Large intestine (tissue), 3 donors: Measurements from ENCODE around the gene SNX12. TPM values are rescaled to one million over a fixed set of nuclear protein-coding genes. Genes with fewer than 3 reads are reported as not detected.

Experiments used
- DNase-seq, 2 donors: peaks; one replicate each; pipeline versions ENCODE4 v3.0.0 to v3.0.0-alpha.2; 2013
- H3K27ac ChIP-seq: one replicate; pipeline ENCODE4 v1.5.1; 2013; ENCODE audit warnings: low read length
- H3K27me3 ChIP-seq: 2 replicates; pipeline ENCODE4 v1.6.1; 2013; ENCODE audit warnings: low read length; ENCODE audit not compliant: control insufficient read depth, insufficient read depth
- H3K36me3 ChIP-seq: 2 replicates; pipeline ENCODE4 v1.6.1; 2013; ENCODE audit warnings: low read length; ENCODE audit not compliant: control insufficient read depth, insufficient read depth
- H3K4me1 ChIP-seq: one replicate; pipeline ENCODE4 v1.6.1; 2013; ENCODE audit warnings: low read length; ENCODE audit not compliant: control insufficient read depth, insufficient read depth
- H3K4me3 ChIP-seq: one replicate; pipeline ENCODE4 v1.5.1; 2013; ENCODE audit warnings: low read length
- H3K9me3 ChIP-seq: one replicate; pipeline ENCODE4 v1.6.1; 2013; ENCODE audit warnings: mild to moderate bottlenecking, low read depth, low read length, moderate library complexity; ENCODE audit not compliant: control insufficient read depth
- WGBS: methylation state at CpG from one replicate; pipeline ENCODE4 v1.1.5; 2013; ENCODE audit warnings: low lambda C conversion rate; ENCODE audit not compliant: insufficient coverage; 5-methylcytosine and 5-hydroxymethylcytosine counted together
- polyA plus RNA-seq: library from polyadenylated mRNA; unstranded; fragments of 120-200 nt; gene quantifications from one replicate; pipeline ENCODE4 v1.2.1, GENCODE V29; 2013

The SNX12 gene
- polyA plus RNA-seq, 1 donor, result 52.9 TPM

- no peak for DNase-seq
- Histone ChIP-seq H3K4me1 (peaks cover 48% of the 10 kb centered on the region), H3K27me3 (no peaks in the 10 kb centered on the region), H3K9me3 (no peaks in the 10 kb centered on the region), H3K4me3 (no peak overlapping the region), H3K27ac (no peak overlapping the region), H3K36me3 (no peaks in the 10 kb centered on the region)
- WGBS, result no CpG with 5 or more reads among the region's 3 CpGs
Observed at GRCh38 chrX:71105628-71106027, 37.5 kb upstream of the SNX12 start.

GRCh38 chrX:71103110-71103983, 35.2 kb upstream of the SNX12 start:
- Histone ChIP-seq H3K36me3 (no peaks in the 10 kb centered on the region), H3K27ac (peak overlapping the region; percentile 88), H3K27me3 (no peaks in the 10 kb centered on the region), H3K4me3 (no peak overlapping the region), H3K4me1 (peaks cover 43% of the 10 kb centered on the region), H3K9me3 (no peaks in the 10 kb centered on the region)
- DNase-seq, result peak in 1 of 2 donors; percentile 77
- WGBS, result no CpG with 5 or more reads among the region's 10 CpGs

- no peak overlapping the region for H3K4me3 ChIP-seq
- no peaks in the 10 kb centered on the region for H3K27me3 ChIP-seq
- WGBS, result no CpG with 5 or more reads among the region's 3 CpGs
- H3K27ac ChIP-seq, result peak overlapping the region; percentile 88
- no peaks in the 10 kb centered on the region for H3K9me3 ChIP-seq
- DNase-seq, result no peak
- H3K36me3 ChIP-seq, result no peaks in the 10 kb centered on the region
- peaks cover 44% of the 10 kb centered on the region for H3K4me1 ChIP-seq
Observed at GRCh38 chrX:71102292-71102691, 34.2 kb upstream of the SNX12 start.

GRCh38 chrX:71100581-71101505, 32.7 kb upstream of the SNX12 start:
- Histone ChIP-seq H3K4me3 (no peak overlapping the region), H3K27me3 (no peaks in the 10 kb centered on the region), H3K4me1 (peaks cover 44% of the 10 kb centered on the region), H3K27ac (no peak overlapping the region), H3K36me3 (no peaks in the 10 kb centered on the region), H3K9me3 (no peaks in the 10 kb centered on the region)
- DNase-seq, result no peak
- no CpG with 5 or more reads among the region's 31 CpGs for WGBS

GRCh38 chrX:71099736-71100135, 31.6 kb upstream of the SNX12 start:
- Histone ChIP-seq H3K36me3 (no peaks in the 10 kb centered on the region), H3K27me3 (no peaks in the 10 kb centered on the region), H3K9me3 (no peaks in the 10 kb centered on the region), H3K4me3 (no peak overlapping the region), H3K4me1 (peaks cover 39% of the 10 kb centered on the region), H3K27ac (no peak overlapping the region)
- no CpG with 5 or more reads among the region's 4 CpGs for WGBS
- DNase-seq, result no peak

- Histone ChIP-seq H3K36me3 (no peaks in the 10 kb centered on the region), H3K9me3 (no peaks in the 10 kb centered on the region), H3K27me3 (no peaks in the 10 kb centered on the region), H3K4me1 (peaks cover 32% of the 10 kb centered on the region), H3K4me3 (no peak overlapping the region), H3K27ac (no peak overlapping the region)
- no peak for DNase-seq
- WGBS, result no CpG with 5 or more reads among the region's 5 CpGs
Observed at GRCh38 chrX:71098951-71099506, 30.9 kb upstream of the SNX12 start.

GRCh38 chrX:71098302-71098701, 30.2 kb upstream of the SNX12 start:
- Histone ChIP-seq H3K27ac (no peak overlapping the region), H3K4me3 (no peak overlapping the region), H3K36me3 (no peaks in the 10 kb centered on the region), H3K9me3 (no peaks in the 10 kb centered on the region), H3K27me3 (no peaks in the 10 kb centered on the region), H3K4me1 (peaks cover 26% of the 10 kb centered on the region)
- WGBS, result no CpG with 5 or more reads among the region's 2 CpGs
- DNase-seq, result no peak

GRCh38 chrX:71096760-71097032, 28.6 kb upstream of the SNX12 start:
- H3K4me3 ChIP-seq, result peak overlapping the region; percentile 56
- H3K27me3 ChIP-seq, result no peaks in the 10 kb centered on the region
- WGBS, result no CpG with 5 or more reads among the region's 9 CpGs
- DNase-seq, result no peak
- H3K36me3 ChIP-seq, result no peaks in the 10 kb centered on the region
- H3K4me1 ChIP-seq, result peaks cover 14% of the 10 kb centered on the region
- H3K9me3 ChIP-seq, result no peaks in the 10 kb centered on the region
- peak overlapping the region; percentile 58 for H3K27ac ChIP-seq

GRCh38 chrX:71095981-71096759, 28.0 kb upstream of the SNX12 start:
- WGBS, result no CpG with 5 or more reads among the region's 46 CpGs
- H3K36me3 ChIP-seq, result no peaks in the 10 kb centered on the region
- no peaks in the 10 kb centered on the region for H3K27me3 ChIP-seq
- DNase-seq, result no peak
- H3K4me3 ChIP-seq, result peak overlapping the region; percentile 56
- peak overlapping the region; percentile 58 for H3K27ac ChIP-seq
- peaks cover 14% of the 10 kb centered on the region for H3K4me1 ChIP-seq
- no peaks in the 10 kb centered on the region for H3K9me3 ChIP-seq

GRCh38 chrX:71095555-71095980, 27.4 kb upstream of the SNX12 start, which contains the start of gene FOXO4:
TSS of gene FOXO4 (plus strand) at chrX:71095851. CDS start at chrX:71096529, 678 bp downstream.
- Histone ChIP-seq H3K27ac (peak within 1 kb of the TSS; percentile 58), H3K4me3 (peak within 1 kb of the TSS; percentile 56), H3K9me3 (no peaks in the 10 kb centered on the region), H3K36me3 (no peaks in the 10 kb centered on the region), H3K4me1 (peaks cover 10% of the 10 kb centered on the region), H3K27me3 (no peaks in the 10 kb centered on the region)
- no CpG with 5 or more reads among the region's 29 CpGs for WGBS
- peak; percentile 88 to 89 for DNase-seq
